GM19351 (cell line): Measurements from ENCODE around the gene BTF3L4.
"Not testable (repeated sequence)": the region's sequence is repeated elsewhere in the genome, so short reads cannot be mapped to it uniquely, and the experiment has no call there.

Experiments
- ATAC-seq: cut with Tn5 transposase; IDR thresholded peaks from one replicate; pipeline ENCODE4 v1.9.1; 2021; ENCODE audit warnings: mild to moderate bottlenecking, moderate library complexity; ENCODE audit not compliant: unreplicated experiment

Gene BTF3L4

GRCh38 chr1:52055066-52055865 is 829 bp upstream of the BTF3L4 start, which contains the start of gene TXNDC12:
TSS of gene TXNDC12 (minus strand) at chr1:52055191. CDS start at chr1:52055096, 95 bp downstream.
- peak; percentile 40 for ATAC-seq

DNA sequence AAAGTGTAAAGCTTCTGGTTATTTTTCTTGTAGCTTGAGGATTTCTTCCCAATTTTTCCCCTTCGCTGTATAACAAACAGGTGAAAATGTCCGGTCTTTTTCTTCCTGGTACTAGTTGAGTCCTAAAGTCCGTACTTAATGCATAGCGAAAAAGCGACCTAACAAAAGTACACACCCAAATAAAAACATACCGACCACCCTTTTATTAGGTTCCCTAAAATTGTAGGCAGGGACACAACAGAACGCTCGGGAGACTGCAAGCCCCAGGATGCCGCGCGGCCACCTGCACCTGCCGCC is 281 bp upstream of the BTF3L4 start:
- no peak for ATAC-seq

- ATAC-seq: peak; percentile 33
Observed at GRCh38 chr1:52056937-52057231, 789 bp downstream of the BTF3L4 start.

GRCh38 chr1:52057255-52057654 is 1.2 kb downstream of the BTF3L4 start:
- ATAC-seq: no peak

DNA sequence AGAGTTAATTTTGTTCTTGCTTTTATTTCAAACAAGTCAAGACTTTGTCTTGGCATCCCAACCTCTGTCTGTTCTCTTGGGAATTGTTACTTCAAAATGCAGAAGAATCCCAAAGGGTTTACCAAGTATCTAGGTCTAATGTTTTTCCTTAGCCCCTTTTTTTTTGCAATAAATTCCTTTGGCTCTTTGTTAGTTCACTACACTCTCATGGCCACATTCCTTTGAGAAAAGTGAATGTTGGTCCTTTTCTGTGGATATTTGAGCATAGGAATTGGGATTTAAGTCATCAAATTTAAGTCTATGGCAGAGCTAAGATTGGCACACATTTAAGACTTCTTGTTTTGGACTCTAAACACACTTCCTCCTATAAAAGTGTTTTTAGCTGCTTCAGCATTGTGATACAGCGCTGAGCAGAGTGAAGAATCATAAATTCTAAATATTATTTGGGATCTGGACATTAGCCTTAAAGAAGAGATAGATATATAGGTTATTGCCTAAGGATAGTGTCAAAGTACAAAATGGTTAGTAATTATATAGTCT is 1.9 kb downstream of the BTF3L4 start:
- ATAC-seq: no peak

- no peak for ATAC-seq
Observed at GRCh38 chr1:52059321-52059720, 3.2 kb downstream of the BTF3L4 start.

GRCh38 chr1:52059888-52060287 is 3.8 kb downstream of the BTF3L4 start:
- no peak for ATAC-seq

DNA sequence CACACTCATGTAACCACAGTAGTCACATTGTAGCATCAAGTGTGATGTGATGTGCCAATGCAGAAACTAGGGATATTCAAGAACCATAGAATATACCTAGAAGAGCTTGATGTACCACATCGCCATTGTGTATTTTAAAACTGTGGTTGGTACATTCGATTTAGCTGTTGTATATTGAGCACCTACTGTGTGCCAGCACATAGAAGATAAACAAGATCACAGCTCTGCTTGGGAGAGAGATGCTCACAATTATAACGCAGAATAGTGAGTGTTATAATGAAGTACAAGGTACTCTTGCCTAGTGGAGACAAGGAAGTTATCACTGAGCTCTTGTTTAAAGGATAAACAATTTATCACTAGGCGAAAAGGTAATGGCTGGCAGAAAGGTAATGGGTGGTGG is 4.7 kb downstream of the BTF3L4 start:
- ATAC-seq: no peak

GRCh38 chr1:52063192-52063591 is 7.1 kb downstream of the BTF3L4 start:
- no peak for ATAC-seq

- ATAC-seq: no peak
Observed at GRCh38 chr1:52070704-52071103, 14.6 kb downstream of the BTF3L4 start.

GRCh38 chr1:52072291-52072690 is 16.2 kb downstream of the BTF3L4 start:
- no peak for ATAC-seq

DNA sequence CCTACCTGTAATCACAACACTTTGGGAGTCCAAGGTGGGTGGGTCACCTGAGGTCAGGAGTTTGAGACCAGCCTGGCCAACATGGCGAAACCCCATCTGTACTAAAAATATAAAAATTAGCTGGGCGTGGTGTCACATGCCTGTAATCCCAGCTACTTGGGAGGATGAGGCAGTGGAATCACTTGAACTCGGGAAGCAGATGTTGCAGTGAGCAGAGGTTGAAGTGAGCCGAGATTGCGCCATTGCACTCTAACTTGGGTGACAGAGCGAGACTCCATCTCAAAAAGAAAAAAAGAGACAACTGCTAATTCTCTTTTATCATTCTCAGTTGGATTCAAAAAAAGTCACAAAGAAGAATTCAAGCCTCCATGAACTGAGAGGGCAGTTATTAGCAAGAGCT is 21.2 kb downstream of the BTF3L4 start:
- not testable (repeated sequence) for ATAC-seq

DNA sequence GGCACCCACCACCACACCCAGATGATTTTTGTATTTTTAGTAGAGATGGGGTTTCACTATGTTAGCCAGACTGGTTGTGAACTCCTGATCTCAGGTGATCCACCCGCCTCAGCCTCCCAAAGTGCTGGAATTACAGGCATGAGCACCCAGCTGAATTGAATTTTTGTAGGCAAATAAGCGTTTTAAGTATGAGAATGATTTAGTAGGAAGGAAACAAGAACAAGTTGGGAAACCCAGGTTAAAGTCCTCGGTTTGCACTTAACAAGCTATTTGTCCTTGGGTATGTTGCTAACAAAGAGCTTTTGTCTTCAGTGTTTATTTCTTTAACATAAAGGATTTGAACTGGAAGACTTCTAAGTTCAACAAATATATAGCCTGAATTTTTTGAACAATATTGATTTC is 23.9 kb downstream of the BTF3L4 start:
- no peak for ATAC-seq

- not testable (repeated sequence) for ATAC-seq
Observed at GRCh38 chr1:52087892-52088291, 31.8 kb downstream of the BTF3L4 start.

- ATAC-seq: not testable (repeated sequence)
Observed at GRCh38 chr1:52094300-52094699, 38.2 kb downstream of the BTF3L4 start.

DNA sequence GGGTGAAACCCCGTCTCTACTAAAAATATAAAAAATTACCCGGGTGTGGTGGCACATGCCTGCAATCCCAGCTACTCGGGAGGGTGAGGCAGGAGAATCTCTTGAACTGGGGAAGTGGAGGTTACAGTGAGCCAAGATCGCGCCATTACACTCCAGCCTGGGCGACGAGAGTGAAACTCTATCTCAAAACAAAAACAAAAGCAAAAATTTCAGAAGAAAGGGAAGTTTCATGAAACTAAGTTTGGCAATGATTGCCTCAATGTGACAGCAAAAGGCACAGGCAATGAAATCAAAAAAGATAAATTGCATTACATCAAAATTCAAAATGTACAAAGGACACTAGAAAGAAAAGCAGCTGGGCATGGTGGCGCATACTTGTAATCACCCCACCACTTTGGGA is 40.1 kb downstream of the BTF3L4 start:
- no peak for ATAC-seq

DNA sequence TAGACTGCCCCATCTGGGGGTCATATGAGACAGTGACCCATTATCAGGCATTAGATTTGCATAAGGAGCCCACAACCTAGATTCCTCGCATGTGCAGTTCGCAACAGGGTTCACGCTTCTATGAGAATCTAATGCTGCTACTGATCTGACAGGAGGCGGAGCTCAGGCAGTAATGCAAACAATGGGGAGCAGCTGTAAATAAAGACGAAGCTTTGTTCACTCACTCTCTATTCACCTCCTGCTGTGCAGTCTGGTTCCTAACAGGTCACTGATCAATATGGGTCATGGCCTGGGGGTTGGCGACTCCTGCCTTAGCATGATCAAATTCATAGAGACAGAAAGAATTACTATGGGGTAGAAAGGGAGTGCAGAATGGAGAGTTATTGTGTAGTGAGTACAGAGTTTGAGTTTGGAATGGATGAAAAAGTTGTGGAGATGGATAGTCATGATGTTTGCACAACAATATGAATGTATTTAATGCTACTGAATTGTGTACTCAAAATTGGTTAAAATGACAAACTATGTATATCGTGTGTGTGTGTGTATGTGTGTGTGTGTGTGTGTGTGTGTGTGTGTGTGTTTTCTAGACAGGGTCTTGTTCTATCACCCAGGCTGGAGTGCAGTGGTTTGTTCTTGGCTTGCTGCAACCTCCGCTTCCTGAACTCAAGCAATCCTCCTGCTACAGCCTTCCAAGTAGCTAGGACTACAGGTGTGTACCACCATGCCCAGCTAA is 42.2 kb downstream of the BTF3L4 start:
- ATAC-seq: no peak

DNA sequence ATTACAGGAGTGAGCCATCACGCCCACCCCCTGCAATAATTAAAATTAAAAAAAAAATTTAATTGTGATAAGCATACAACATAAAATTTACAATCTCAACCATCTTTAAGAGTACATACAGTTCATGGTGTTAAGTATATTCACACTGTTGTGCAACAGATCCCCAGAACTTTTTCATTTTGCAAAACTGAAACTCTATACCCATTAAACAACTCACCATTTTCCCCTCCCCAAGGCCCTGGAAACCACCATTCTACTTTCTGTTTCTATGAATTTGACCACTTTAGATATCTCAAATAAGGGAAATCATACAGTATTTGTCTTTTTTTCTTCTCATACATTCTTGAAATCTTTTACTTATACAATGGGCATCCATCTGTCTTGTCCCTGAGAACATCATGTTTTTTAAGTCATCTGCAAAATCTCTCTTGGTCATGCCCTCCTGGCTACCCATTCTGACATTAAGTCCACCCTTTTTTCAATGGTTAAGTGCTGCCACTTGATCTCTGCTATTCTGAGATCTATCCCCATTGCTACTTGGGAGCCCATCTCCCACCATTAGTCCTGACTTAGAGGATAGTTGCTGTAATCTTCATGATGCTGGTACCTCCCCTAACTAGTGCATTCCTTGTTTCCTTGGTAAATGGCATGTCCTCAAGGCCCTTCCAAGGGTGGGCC is 46.4 kb downstream of the BTF3L4 start:
- peak; percentile 56 for ATAC-seq

DNA sequence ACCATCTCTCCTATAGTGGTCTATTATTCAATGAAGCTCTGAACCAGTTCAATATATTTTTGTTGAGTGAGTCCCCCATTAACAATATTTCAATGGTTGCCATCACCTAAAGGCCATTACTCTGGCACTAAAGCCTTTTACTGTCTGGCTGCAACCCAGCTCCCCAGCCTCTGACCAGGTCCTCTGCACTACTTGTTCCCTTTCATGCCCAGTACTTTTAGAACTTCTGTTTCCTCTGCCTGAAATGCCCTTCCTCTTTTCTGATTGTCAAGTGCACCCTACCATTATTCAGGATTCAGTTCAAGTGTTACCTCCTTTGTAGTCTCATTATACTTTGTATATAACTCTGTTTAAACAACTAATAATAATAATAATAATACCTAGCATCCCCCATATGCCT is 55.4 kb downstream of the BTF3L4 start:
- no peak for ATAC-seq

GRCh38 chr1:52112489-52112888 is 56.4 kb downstream of the BTF3L4 start:
- no peak for ATAC-seq

- no peak for ATAC-seq
Observed at GRCh38 chr1:52119301-52120079, 63.4 kb downstream of the BTF3L4 start.
